Measurements from ENCODE around the gene PAPPA2.

PAPPA2 gene

DNA sequence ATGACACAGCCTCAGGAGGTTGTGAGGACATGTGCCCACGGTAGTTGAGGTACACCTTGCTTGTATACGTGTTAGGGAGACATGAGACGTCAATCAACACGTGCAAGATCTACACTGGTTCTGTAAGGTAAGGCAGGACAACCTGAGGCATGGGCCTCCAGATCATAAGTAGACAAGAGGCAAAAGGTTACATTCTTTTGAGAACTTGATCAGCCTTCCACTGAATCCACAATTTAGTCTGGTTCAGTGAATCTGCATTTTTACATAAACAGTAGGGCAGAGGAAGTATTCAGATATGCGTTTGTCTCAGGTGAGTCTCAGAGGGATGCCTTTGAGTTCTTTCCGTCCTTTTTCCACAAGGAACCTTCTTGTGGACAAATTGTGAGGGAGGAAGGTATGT lies 352.6 kb downstream of the PAPPA2 start:
- DNase-seq: no peak

DNA sequence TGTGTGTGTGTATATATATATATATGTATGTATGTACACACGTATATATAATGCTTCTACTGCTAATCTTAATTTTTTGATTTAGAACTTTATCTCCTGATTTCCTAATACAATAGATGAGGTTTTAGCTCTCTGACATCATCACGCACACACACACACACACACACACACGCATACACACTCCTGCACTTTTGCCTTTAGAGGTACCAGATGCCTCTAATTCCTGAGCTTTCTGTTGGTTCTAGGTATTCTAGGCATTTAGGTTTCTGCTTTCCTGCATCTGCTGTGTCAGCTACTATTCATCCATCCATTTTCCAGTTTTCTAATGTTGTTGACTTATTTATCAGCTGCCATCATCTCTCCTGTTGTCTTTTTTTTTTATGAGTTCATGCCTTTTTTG lies 353.3 kb downstream of the PAPPA2 start:
- DNase-seq: no peak

GRCh38 chr1:176820391-176821031 lies 357.5 kb downstream of the PAPPA2 start:
- DNase-seq: no peak

- DNase-seq: peak; percentile 86
These were observed 363.3 kb downstream of the PAPPA2 start for GRCh38 chr1:176826265-176826664.

DNA sequence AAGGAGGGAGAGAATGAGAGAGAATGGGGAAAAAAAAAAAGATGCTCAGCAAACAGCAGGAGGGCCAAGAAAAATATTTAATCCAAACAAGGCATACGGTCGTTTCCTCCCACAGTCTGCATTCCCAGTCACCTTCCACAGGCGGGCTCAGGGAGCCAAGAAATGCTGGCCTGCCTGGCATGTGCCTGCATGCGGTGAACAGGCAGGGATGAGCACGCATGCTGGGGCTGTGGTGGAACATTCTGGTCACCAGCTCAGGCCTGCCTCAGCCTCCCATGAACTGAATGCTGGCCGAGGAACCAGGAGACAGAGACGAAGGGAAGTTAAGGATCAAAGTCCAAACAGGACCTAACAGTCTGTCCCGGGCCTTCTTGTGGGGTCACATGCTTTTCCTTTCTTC lies 366.3 kb downstream of the PAPPA2 start:
- no peak for DNase-seq

GRCh38 chr1:176831150-176831549 lies 368.2 kb downstream of the PAPPA2 start:
- no peak for DNase-seq

DNA sequence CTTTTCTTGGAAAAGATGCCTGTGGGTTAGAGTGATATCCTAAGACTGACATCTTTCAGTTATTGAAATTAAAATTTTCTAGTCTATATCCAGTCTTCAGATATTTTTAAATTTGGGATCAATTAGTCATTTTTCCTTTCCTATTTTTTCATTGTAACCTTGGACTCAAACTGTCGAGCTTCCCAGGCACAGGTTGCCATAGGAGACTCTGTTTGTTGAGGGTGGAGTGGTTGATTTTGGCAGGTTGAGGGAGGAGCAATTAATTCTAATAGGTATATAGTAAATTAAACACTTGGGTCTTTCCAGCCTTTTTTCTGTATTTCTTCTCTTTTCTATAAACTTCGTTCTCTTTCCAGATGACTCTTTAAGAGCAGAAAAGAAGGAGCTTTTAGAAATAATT lies 374.7 kb downstream of the PAPPA2 start:
- no peak for DNase-seq

DNA sequence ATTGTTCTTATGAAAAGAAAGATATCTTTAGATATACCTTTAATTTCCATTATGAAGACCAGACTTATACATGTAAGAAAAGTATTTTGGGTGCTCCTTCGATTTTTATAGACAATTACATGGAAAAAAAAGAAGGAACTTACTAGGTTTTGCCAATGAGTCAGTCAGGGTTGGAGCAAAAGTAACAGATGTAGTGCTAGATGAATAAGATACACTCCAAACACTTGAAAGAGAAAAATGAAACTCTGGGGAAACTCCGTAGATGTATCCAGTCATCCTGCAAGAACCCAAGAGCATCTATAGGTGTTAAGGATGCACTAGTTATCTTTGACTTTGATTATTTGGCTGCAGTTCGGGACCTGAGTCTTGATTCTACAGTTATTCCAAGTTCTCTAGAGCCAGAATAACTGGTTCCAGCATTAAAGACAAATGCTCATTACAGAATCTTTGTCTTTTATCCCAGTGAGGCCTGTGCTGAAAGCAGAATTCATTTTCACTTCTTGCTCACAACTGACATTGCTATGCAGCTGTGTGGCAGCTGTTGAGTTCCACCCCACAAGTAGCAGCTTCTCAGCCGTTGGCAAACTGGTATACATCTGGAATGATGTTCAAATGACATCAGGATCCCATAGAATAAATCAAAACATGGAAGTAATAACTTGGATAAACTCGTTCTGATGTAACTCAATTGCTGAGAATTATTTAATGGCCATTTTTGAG lies 375.5 kb downstream of the PAPPA2 start:
- DNase-seq: no peak

- no peak for DNase-seq
These were observed 376.2 kb downstream of the PAPPA2 start for GRCh38 chr1:176839216-176839615.

DNA sequence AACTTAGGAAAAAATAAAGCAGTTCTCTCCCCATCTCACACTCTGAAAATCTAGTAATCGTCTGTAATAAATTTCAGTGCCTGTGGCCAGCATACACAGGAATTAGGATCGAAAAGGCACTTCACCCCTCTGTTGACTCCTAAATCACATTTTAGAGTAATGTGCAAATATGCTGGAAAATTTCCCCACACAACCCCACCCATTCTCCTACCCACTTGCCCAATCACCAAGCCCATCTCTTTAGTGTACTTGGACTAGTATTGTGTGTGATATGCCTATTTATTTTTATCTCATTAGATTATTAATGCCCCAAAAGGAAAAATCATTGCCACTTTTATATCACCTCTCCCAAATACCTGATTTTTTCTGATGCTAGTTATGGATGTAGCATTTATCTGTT lies 378.3 kb downstream of the PAPPA2 start:
- DNase-seq: no peak

DNA sequence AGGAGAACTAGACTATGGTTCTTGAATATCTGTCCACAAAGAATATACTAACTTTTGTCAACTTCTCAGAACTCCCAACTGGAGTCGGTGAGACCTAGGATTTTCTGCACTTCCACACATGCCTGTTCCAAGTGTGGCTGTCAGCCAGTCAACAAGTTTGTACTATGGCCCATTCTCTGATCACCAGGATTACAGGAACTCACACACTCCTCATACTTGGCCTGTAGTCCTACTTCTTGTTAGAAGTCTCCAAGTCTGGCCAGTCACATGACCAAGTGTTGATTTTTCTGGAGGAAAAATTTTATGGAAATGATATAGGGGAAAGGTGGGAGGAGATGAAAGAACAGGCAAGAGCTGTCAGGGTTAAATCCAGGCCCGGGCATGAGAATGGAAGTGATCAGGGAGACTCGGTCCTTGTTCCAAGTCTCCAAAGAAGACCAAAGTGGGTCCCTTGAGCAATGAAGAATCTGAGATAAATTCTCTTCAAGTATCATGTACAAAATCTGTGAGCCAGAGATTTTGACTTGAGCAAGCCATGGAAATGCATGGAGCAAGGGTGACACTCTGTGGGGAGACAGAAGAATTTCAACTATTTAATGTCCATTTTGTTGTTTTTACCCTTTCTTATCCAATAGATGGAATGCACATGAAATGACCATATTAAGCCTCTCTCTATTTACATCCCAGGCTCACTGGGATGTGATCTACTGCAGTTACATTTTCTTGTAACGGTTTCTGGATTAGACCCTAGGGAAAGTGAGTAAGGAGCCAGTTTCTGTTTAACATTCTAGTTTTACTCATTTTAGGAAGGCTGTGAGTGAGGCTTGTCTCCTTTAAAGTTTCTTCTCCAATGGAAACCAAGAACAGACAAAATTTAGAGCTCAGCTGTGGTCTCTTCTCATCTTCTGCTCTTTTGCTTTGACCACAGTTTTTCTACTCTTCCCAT lies 380.6 kb downstream of the PAPPA2 start:
- peak; percentile 14 for DNase-seq

- no peak for DNase-seq
These were observed 384.1 kb downstream of the PAPPA2 start for GRCh38 chr1:176847052-176847451.

DNA sequence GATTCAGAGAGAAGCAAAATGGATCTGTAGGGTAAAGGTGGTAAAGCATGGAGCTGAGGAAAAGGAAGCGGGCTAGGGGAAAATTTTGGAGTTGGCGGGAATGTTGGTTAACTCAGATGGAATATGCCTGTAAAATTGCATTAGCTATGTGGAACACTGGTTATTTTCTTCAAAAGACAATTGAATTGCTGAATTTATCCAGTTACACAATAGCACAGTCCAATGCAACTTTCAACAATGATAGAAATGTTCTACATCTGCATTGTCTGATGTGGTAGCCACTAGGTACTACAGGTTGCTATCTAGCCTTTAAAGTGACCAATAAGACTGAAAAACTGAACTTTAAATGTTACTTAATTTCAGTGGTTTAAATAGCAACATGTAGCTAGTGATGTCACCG lies 386.3 kb downstream of the PAPPA2 start:
- DNase-seq: no peak

DNA sequence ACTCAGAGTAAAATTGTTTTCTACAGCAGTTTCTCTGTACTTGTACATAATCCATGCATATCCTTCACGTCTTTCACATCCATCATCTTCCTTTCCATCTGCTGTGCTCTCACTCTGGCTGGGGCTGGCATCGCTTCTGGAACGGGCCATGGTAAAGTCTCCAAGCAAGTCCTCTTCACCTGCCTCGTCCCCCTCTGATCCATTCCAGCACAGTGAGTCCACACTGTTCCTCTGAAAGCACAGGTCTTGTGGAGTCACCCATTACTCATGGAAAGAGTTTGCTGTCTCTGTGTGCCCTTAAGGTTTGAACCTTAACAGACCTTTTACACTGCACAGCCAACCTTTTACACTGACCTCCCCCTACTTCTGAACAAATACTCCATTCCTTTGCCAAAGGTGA lies 387.9 kb downstream of the PAPPA2 start:
- DNase-seq: no peak

DNA sequence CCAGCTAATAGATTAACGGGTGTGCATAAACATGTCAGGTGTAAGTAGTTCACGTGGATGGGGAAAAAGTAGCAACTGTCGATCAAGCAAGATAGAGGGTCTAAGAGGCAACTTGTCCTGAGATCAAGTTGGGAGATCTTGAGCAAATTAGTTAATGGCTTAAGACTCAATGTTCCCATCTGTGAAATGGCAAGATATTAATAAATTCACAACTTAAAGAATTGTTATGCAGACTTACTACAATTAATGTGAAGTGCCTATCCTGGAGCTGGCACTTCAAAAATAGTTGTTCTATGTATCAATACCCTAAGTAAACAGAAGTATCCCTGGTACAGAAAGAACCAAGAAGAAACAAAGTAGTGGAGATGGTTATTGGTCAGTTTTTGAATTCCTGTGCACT lies 389.1 kb downstream of the PAPPA2 start:
- DNase-seq: no peak

- no peak for DNase-seq
These were observed 390.5 kb downstream of the PAPPA2 start for GRCh38 chr1:176853503-176853902.

GRCh38 chr1:176854121-176854520 lies 391.1 kb downstream of the PAPPA2 start:
- no peak for DNase-seq

DNA sequence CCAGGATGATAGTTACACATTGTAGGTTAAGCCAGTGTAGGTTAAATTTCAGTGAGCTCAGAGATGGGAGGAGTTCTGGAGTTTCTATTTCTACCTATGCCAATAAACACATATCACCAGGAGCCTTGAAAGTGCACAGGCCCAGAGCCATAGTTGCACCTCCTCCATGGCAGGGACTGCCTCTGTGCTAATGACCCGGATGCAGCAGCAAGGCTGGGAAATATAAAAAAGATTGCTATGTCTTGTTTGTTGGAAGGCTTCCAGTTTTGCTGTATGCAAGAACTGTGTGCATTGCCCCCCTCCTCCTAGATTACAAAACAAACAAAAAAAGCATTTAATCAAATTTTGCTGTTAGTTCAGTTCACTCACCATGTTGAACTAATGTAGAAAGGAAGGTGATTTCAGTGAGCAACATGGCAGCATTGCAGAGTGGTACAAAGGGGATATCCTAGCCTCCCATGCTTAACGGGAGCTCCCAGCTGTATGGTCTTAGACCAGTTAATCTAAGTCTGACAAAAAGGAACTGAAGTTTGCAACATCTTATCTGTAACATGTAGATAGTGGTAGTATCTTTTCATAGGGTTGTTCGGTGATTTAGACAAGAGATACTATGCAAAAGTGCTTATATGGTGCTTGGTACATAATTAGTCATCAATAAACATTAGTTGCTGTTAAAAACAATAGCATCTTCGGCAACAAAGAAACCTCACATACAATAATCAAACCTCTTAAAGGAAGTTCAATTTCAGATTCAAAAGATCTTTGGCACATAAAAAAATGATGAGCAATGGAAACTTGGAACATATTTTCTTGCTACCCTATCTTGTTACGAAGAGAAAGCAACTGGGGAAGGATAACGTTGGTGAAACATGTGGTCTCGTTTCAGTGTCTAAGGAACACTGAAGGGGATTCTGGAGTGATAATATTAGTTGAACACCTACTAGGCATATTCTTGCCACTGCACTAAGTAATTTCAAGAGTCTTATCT lies 392.1 kb downstream of the PAPPA2 start:
- DNase-seq: no peak

DNA sequence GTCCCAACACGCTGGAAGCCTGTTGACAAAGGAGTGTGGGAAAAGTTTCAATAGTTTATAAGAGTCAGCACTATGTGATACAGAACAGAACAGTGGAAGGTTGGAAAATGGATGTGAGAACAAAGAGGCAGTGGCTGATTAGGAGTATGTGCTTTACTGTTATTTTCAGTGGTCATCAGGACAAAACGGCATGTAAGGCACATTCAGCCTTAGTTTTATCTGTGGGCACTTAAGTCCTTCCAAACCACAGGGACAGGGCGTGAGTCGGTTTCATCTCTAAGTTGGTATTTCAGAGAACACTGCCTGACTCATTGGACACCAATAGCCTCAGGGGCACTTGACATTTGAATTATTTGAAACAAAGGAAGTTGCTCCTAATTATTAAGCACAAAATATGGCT lies 394.7 kb downstream of the PAPPA2 start:
- no peak for DNase-seq

DNA sequence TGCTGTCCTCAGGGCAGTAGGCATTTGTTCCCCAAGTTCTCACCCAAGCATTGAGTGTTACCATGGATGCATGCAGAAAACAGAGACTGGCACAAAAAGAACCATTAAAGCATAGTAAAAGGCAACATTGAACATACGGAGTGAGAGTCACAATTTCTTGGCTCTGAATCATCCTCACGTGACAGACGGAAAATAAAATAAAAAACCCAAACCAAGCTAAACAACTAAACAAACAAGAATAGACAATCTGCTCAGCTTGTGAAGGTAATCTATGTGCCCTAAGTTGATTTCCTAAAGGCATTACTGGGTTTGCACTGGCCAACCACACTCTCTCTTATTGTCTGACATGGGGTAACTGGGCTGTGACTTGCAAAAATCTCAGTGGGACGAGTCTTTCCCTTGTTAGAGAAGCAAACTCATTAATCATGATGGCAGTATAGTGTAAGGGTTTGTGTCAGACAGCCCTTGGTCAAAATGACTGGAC lies 395.5 kb downstream of the PAPPA2 start:
- peak; percentile 46 for DNase-seq

GRCh38 chr1:176863613-176864012 lies 400.6 kb downstream of the PAPPA2 start:
- no peak for DNase-seq

GRCh38 chr1:176864211-176864610 lies 401.2 kb downstream of the PAPPA2 start:
- no peak for DNase-seq
